GM12878 (cell line): ENCODE measurements around the gene NUP210. TPM values are rescaled to one million over a fixed set of nuclear protein-coding genes. Genes with fewer than 3 reads are reported as not detected.

Experiments
- ATF7 ChIP-seq: fragments of 450-650 bp; IDR thresholded peaks from 2 replicates; pipeline ENCODE4 v1.6.1; 2016; ENCODE audit warnings: low read depth, mild to moderate bottlenecking
- BCL11A ChIP-seq: IDR thresholded peaks from 2 replicates; pipeline ENCODE4 v1.6.1; 2011; ENCODE audit warnings: low read depth, low read length
- BHLHE40 ChIP-seq, 2 experiments: fragments of 450-650 bp in 1 of 2; IDR thresholded peaks; 2 replicates each; pipeline ENCODE4 v1.6.1; 2011 to 2017; ENCODE audit warnings: low read depth in 2 of 2, borderline replicate concordance in 1 of 2, improper control_type of control experiment in 1 of 2, low read length in 1 of 2, mild to moderate bottlenecking in 1 of 2
- EED ChIP-seq: sonication (generic); IDR thresholded peaks from 2 replicates; pipeline ENCODE4 v1.6.1; 2016; ENCODE audit warnings: antibody characterized with exemption, low read depth
- FOS ChIP-seq: IDR thresholded peaks from 3 replicates; pipeline ENCODE4 v1.6.1; 2011; ENCODE audit warnings: borderline replicate concordance; ENCODE audit not compliant: insufficient read length; ENCODE audit errors: extremely low read depth
- IKZF1 ChIP-seq: fragments of 450-650 bp; conservative IDR thresholded peaks from 2 replicates; pipeline ENCODE4 v1.6.1; 2017; ENCODE audit warnings: antibody characterized with exemption, mild to moderate bottlenecking
- IKZF2 ChIP-seq, 2 experiments: fragments of 450-650 bp; IDR thresholded peaks; 2 replicates each; pipeline ENCODE4 v1.6.1; 2017; ENCODE audit warnings: mild to moderate bottlenecking in 2 of 2, moderate library complexity in 2 of 2
- MEF2B ChIP-seq: fragments of 450-650 bp; IDR thresholded peaks from 2 replicates; pipeline ENCODE4 v1.6.1; 2018; ENCODE audit warnings: mild to moderate bottlenecking, moderate library complexity; ENCODE audit not compliant: partially characterized antibody, poor library complexity, severe bottlenecking
- SPI1 ChIP-seq: IDR thresholded peaks from 2 replicates; pipeline ENCODE4 v1.6.1; 2011; ENCODE audit warnings: low read depth, mild to moderate bottlenecking, low read length, moderate library complexity, borderline replicate concordance; ENCODE audit not compliant: insufficient read depth
- SREBF2 ChIP-seq: IDR thresholded peaks from 2 replicates; pipeline ENCODE4 v1.6.1; 2012; ENCODE audit warnings: mild to moderate bottlenecking, low read length
- YY1 ChIP-seq: IDR thresholded peaks from 2 replicates; pipeline ENCODE4 v1.6.1; 2011; ENCODE audit warnings: low read depth, mild to moderate bottlenecking, low read length
- polyA plus RNA-seq, 11 experiments: library from polyadenylated mRNA; depleted of rRNA in 4 of 11; unstranded in 6 of 11; stranded (reverse) in 5 of 11; fragments of >200 nt; fragmentation: Nextera tagmentation in 4 of 11; fragmentation: Illumina TruSeq in 1 of 11; extraction: Ambion mirVana in 4 of 11; extraction: Trizol in 1 of 11; gene quantifications; 1 replicate in 1 of 11; 2 replicates in 10 of 11; pipeline versions ENCODE4 v1.2.1 to v1.2.3, GENCODE V29; 2011 to 2016; ENCODE audit warnings: inconsistent platforms in 2 of 11, missing spikeins in 2 of 11, low read depth in 1 of 11
- total RNA-seq, 4 experiments: library from RNA; depleted of rRNA in 3 of 4; stranded (reverse); fragments of >200 nt in 3 of 4; fragmentation: Illumina TruSeq in 1 of 4; extraction: Trizol in 1 of 4; gene quantifications; 2 replicates each; pipeline versions ENCODE4 v1.2.1 to v1.2.3, GENCODE V29; 2013 to 2021
- TF ChIP-seq, protein P1 (sequence below): fragments of 450-650 bp; formaldehyde crosslinking; IDR thresholded peaks from 2 replicates; pipeline ENCODE4 v1.5.0; 2022; ENCODE audit warnings: mild to moderate bottlenecking, missing genetic modification characterization
- TF ChIP-seq, protein P2 (sequence below): fragments of 450-650 bp; IDR thresholded peaks from 2 replicates; pipeline ENCODE4 v1.6.1; 2016; ENCODE audit warnings: mild to moderate bottlenecking, moderate library complexity, borderline replicate concordance
- TF ChIP-seq, protein P3 (sequence below): fragments of 150-350 bp; IDR thresholded peaks from 2 replicates; pipeline ENCODE4 v1.6.1; 2016; ENCODE audit warnings: low read depth, low read length
- TF ChIP-seq, protein P4 (sequence below): fragments of 450-650 bp; IDR thresholded peaks from 2 replicates; pipeline ENCODE4 v1.6.1; 2017; ENCODE audit warnings: borderline replicate concordance
- TF ChIP-seq, protein P5 (sequence below): IDR thresholded peaks from 2 replicates; pipeline ENCODE4 v1.6.1; 2012; ENCODE audit warnings: low read depth, low read length, improper control_type of control experiment

NUP210 gene
- total and polyA plus RNA-seq, 10 of the 15 experiments (the other 5 are each of a cell fraction or from before 2014, with no cell fraction given), result 2.9 to 150 (median 76.0) TPM

DNA sequence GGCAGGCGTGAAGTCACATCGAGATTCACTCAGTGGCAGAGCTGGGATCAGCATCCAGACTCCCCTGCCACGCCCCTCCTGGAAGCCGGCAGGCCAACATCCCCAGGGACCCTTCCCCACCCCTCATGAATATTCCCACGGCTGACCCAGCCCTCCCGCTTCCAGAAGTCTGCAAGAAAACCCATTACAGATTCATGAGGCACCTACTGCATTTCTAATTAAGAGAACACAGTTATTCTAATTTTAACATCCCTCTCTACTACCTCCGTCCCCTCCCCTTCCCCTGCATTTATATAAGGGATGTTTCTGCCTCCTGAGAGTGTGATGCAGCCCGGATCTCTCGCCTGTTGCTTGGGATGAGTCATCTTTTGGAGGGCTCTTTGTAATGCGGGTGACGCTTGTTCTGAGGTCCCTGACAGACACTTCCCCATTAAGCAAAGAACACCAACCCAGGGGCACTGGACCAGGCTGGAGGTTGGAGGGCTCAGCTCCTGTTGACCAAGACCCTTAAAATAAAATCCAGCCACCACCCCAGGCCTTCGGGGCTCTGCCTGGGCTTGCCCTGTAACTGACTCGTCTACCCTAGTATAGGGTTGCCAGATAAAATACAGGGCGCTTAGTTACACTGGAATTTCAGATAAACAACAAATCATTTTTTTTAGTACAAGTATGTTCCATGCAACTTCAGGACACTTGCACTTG lies 118.7 kb downstream of the NUP210 start (continued):
- TF ChIP-seq, protein P1, sequence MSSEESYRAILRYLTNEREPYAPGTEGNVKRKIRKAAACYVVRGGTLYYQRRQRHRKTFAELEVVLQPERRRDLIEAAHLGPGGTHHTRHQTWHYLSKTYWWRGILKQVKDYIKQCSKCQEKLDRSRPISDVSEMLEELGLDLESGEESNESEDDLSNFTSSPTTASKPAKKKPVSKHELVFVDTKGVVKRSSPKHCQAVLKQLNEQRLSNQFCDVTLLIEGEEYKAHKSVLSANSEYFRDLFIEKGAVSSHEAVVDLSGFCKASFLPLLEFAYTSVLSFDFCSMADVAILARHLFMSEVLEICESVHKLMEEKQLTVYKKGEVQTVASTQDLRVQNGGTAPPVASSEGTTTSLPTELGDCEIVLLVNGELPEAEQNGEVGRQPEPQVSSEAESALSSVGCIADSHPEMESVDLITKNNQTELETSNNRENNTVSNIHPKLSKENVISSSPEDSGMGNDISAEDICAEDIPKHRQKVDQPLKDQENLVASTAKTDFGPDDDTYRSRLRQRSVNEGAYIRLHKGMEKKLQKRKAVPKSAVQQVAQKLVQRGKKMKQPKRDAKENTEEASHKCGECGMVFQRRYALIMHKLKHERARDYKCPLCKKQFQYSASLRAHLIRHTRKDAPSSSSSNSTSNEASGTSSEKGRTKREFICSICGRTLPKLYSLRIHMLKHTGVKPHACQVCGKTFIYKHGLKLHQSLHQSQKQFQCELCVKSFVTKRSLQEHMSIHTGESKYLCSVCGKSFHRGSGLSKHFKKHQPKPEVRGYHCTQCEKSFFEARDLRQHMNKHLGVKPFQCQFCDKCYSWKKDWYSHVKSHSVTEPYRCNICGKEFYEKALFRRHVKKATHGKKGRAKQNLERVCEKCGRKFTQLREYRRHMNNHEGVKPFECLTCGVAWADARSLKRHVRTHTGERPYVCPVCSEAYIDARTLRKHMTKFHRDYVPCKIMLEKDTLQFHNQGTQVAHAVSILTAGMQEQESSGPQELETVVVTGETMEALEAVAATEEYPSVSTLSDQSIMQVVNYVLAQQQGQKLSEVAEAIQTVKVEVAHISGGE (CRISPR knock-in tag), result no peak
- TF ChIP-seq SPI1 (peak; percentile 62; the same call in 1 of the 2 replicates), SREBF2 (no peak), ATF7 (peak; percentile 65), EED (no peak), BHLHE40 (IDR thresholded peaks at IDR 0.05; ENCODE audit: borderline replicate concordance in 1 of 2, low read depth in 2 of 2, low read length in 1 of 2) (peak in 1 of 2 experiments; percentile 13; a peak in 1 of 4 replicates), FOS (no peak), IKZF2 (IDR thresholded peaks at IDR 0.05) (peak in 1 of 2 experiments; percentile 41; a peak in 2 of 4 replicates), IKZF1 (peak; percentile 51; the same call in 1 of the 2 replicates), BCL11A (no peak), YY1 (no peak), MEF2B (peak; percentile 12)
- TF ChIP-seq, protein P2, sequence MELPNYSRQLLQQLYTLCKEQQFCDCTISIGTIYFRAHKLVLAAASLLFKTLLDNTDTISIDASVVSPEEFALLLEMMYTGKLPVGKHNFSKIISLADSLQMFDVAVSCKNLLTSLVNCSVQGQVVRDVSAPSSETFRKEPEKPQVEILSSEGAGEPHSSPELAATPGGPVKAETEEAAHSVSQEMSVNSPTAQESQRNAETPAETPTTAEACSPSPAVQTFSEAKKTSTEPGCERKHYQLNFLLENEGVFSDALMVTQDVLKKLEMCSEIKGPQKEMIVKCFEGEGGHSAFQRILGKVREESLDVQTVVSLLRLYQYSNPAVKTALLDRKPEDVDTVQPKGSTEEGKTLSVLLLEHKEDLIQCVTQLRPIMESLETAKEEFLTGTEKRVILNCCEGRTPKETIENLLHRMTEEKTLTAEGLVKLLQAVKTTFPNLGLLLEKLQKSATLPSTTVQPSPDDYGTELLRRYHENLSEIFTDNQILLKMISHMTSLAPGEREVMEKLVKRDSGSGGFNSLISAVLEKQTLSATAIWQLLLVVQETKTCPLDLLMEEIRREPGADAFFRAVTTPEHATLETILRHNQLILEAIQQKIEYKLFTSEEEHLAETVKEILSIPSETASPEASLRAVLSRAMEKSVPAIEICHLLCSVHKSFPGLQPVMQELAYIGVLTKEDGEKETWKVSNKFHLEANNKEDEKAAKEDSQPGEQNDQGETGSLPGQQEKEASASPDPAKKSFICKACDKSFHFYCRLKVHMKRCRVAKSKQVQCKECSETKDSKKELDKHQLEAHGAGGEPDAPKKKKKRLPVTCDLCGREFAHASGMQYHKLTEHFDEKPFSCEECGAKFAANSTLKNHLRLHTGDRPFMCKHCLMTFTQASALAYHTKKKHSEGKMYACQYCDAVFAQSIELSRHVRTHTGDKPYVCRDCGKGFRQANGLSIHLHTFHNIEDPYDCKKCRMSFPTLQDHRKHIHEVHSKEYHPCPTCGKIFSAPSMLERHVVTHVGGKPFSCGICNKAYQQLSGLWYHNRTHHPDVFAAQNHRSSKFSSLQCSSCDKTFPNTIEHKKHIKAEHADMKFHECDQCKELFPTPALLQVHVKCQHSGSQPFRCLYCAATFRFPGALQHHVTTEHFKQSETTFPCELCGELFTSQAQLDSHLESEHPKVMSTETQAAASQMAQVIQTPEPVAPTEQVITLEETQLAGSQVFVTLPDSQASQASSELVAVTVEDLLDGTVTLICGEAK, result no peak
- TF ChIP-seq, protein P3, sequence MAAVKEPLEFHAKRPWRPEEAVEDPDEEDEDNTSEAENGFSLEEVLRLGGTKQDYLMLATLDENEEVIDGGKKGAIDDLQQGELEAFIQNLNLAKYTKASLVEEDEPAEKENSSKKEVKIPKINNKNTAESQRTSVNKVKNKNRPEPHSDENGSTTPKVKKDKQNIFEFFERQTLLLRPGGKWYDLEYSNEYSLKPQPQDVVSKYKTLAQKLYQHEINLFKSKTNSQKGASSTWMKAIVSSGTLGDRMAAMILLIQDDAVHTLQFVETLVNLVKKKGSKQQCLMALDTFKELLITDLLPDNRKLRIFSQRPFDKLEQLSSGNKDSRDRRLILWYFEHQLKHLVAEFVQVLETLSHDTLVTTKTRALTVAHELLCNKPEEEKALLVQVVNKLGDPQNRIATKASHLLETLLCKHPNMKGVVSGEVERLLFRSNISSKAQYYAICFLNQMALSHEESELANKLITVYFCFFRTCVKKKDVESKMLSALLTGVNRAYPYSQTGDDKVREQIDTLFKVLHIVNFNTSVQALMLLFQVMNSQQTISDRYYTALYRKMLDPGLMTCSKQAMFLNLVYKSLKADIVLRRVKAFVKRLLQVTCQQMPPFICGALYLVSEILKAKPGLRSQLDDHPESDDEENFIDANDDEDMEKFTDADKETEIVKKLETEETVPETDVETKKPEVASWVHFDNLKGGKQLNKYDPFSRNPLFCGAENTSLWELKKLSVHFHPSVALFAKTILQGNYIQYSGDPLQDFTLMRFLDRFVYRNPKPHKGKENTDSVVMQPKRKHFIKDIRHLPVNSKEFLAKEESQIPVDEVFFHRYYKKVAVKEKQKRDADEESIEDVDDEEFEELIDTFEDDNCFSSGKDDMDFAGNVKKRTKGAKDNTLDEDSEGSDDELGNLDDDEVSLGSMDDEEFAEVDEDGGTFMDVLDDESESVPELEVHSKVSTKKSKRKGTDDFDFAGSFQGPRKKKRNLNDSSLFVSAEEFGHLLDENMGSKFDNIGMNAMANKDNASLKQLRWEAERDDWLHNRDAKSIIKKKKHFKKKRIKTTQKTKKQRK, result no peak
- TF ChIP-seq, protein P4, sequence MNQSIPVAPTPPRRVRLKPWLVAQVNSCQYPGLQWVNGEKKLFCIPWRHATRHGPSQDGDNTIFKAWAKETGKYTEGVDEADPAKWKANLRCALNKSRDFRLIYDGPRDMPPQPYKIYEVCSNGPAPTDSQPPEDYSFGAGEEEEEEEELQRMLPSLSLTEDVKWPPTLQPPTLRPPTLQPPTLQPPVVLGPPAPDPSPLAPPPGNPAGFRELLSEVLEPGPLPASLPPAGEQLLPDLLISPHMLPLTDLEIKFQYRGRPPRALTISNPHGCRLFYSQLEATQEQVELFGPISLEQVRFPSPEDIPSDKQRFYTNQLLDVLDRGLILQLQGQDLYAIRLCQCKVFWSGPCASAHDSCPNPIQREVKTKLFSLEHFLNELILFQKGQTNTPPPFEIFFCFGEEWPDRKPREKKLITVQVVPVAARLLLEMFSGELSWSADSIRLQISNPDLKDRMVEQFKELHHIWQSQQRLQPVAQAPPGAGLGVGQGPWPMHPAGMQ, result no peak
- TF ChIP-seq, protein P5, sequence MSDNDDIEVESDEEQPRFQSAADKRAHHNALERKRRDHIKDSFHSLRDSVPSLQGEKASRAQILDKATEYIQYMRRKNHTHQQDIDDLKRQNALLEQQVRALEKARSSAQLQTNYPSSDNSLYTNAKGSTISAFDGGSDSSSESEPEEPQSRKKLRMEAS, result no peak
